ENCODE measurements around the gene CCDC106.

Gene CCDC106

DNA sequence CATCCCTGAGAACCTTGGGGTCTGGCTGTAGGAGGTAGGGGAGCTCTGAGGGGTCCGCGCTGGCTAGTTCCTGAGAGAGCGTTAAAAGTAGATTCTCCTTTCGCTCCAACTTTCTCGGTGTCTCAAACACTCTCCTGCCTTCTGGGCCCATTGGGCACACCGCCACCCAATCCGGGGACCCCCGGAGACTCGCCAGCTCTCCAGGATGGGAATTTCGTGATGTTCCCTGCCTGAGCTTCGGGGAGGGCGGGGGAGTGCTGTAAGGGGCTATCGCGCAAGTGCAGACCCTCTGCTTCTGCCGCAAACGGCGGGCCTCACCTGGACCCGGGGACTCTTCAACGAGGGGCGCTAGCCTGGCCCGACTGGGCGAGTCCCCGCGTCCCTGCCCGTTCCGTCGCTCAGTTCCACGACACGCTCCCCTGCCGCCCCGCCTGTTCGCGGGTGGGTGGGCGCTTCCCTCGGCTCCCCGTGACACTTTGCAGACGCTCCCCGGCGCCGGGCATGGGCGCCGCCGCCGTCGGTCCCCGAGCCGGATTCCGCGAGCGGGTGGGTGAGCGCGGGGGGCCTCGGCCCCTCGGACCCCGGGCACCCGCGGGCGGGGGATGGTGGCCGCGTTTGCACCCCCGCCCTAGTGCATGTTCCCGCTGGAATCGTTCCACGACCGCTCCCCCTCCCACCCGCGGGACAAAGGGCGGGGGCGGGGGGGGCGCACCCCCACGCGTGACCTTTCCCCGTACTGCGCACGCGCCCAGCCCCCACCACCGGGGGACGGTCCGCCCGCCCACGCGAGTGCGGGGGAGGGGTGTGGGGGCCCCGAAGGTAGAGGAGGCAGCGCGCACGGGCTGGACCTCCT, at the start of gene CCDC106:
TSS of gene CCDC106 (plus strand) at position 481 of the 853 bp plus-strand sequence. CDS start 835 bp downstream, outside the sequence.
- peak within 1 kb of the TSS; percentile 75 for H3K9ac ChIP-seq (ENCODE audit: low read depth, low read length)
- peaks cover 15% of the 10 kb centered on the region for H3K36me3 ChIP-seq (ENCODE audit: insufficient read depth, low read depth, low read length)
- no peak within 1 kb of the TSS for H3K27ac ChIP-seq (ENCODE audit: low read length)
- peak within 1 kb of the TSS; percentile 81 for H3K4me3 ChIP-seq (ENCODE audit: low read length)
- no peaks in the 10 kb centered on the region for H3K27me3 ChIP-seq (ENCODE audit: insufficient read depth, low read length)
- H3K9me3 ChIP-seq (ENCODE audit: insufficient read depth, low read depth, low read length), result no peaks in the 10 kb centered on the region
- no peaks in the 10 kb centered on the region; the same call in 1 of the 2 replicates for H3K4me1 ChIP-seq (ENCODE audit: insufficient read depth, low read length)

DNA sequence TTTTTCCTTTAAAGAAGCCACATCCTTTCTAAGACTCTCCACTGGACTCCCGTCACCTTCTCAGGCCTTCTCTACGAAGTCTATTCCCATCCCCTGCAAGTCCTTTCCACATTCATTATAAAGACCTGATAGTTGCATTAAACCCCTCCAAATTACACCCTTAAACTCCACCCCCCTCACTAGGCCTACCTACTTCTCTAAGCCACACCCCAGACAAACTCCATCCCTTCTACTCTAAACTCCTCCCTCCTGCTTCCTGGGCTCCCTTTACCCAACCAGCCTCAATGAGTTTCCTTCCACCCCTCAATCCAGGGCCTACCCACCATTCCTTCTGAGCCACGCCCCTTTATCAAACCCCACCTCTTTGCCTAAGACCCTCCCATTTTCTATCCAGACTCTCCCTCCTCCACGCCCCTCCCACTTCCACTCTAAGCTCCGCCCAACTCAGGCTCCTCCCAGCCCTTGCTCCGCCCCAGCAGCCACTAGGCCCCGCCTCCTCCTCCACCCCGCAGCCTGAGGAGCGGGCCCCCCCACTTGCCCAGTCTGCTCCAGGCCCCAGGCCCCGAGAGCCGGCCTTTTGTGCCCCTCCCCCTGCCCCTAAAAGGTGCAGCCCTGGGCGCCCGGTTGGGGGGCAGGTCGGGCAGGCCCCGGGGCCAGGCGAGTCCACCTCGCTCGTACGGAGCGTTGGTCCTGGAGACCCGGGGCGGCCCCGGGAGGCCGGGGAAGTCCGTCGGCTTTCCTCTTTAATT, 49.1 kb upstream of the CCDC106 start:
- H3K4me1 ChIP-seq (ENCODE audit: insufficient read depth, low read length), result peaks cover 12% of the 10 kb centered on the region; the same call in 1 of the 2 replicates
- H3K4me3 ChIP-seq (ENCODE audit: low read length), result peak overlapping the region; percentile 76
- H3K9me3 ChIP-seq (ENCODE audit: insufficient read depth, low read depth, low read length), result no peaks in the 10 kb centered on the region
- peaks cover 25% of the 10 kb centered on the region for H3K36me3 ChIP-seq (ENCODE audit: insufficient read depth, low read depth, low read length)
- H3K9ac ChIP-seq (ENCODE audit: low read depth, low read length), result peak overlapping the region; percentile 88
- H3K27ac ChIP-seq (ENCODE audit: low read length), result peak overlapping the region; percentile 60
- no peaks in the 10 kb centered on the region for H3K27me3 ChIP-seq (ENCODE audit: insufficient read depth, low read length)

DNA sequence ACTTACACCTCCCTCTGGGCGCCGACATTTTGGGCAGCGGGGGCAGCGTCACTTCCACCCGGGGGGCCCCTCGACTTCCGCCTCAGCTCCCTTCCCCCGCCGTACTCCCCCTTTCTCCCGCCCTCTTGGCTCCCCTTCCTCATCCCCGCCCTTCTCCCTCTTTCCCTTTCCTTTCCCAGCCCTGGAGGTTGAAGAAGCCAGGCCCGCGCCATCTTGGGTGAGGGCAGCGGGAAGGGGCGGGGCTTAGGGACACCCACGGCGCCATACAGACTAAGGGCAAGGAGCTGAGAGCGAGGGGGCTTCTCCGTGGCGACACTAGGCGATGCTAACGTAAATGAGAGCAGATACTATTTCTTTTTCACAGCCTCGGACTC, 48.6 kb upstream of the CCDC106 start, which contains the start of gene FIZ1:
TSS of gene FIZ1 (minus strand) at position 50 of the 374 bp plus-strand sequence. CDS start 1,652 bp downstream, outside the sequence.
- Histone ChIP-seq H3K9ac (ENCODE audit: low read depth, low read length) (peak within 1 kb of the TSS; percentile 88), H3K9me3 (ENCODE audit: insufficient read depth, low read depth, low read length) (no peaks in the 10 kb centered on the region), H3K36me3 (ENCODE audit: insufficient read depth, low read depth, low read length) (peaks cover 25% of the 10 kb centered on the region), H3K27ac (ENCODE audit: low read length) (peak within 1 kb of the TSS; percentile 60), H3K4me3 (ENCODE audit: low read length) (peak within 1 kb of the TSS; percentile 76), H3K4me1 (ENCODE audit: insufficient read depth, low read length) (peaks cover 12% of the 10 kb centered on the region; the same call in 1 of the 2 replicates), H3K27me3 (ENCODE audit: insufficient read depth, low read length) (no peaks in the 10 kb centered on the region)

DNA sequence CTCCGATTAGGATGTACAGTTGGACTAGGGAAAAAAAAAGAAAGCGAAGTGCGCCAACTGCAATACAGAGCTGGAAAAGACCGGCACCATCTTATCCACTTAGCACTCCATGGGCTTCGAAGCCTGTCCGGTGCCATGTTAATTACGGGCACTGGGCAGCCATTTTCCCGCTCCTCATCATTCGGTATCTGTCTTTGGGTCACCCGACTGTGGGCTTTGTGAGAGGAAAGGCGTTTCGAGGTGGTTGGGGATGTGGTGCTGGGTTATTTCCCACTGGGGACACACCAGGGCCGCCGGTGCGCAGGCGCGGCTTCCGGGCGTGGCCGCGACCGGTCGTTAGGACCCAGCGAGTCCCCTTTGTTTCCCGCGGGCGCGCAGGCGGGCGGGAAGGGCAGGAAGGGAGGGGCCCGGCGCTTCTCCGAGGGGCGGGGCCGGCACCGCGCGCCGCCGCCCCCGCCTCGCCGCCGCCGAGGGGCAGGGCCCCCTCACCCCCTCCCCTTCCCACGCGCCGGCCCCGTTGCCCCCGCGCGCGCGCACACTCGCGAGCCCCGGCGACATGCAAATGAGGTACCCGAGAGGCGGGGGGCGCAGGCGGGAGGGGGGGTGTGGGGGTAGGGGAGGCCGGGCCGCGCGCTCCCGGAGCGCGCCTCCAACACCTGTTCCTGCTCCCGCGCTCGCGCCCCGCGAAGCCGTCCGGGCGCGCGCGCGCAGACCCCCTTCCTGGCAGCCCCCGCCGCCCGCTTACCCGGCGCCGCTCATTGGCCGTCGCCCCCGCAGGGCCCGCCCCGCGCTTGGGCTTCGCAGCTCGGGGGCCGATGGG, 48.0 kb upstream of the CCDC106 start, which contains the start of gene ZNF524:
TSS of gene ZNF524 (plus strand) at position 447 of the 820 bp plus-strand sequence. CDS start 1,825 bp downstream, outside the sequence.
- peak within 1 kb of the TSS; percentile 76 for H3K4me3 ChIP-seq (ENCODE audit: low read length)

DNA sequence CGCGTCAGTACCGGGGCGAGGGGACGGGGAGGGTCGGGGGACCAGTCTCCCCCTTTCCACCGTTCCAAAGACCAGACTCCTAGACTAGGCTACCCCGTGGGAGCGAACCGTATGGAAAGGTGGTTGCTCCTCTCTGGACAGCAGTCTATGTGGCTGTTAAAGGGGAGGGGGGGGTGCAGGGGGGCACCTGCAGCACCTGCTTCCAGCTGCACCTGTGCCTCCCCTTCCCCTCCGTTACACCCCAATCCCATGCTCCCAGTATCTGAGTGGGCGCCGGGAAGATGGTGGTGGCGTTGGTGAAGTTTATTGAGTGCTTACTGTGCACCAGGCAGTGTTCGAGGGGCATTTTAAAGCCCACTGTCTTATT, 47.4 kb upstream of the CCDC106 start:
- Histone ChIP-seq H3K4me1 (ENCODE audit: insufficient read depth, low read length) (peaks cover 12% of the 10 kb centered on the region; the same call in 1 of the 2 replicates), H3K27ac (ENCODE audit: low read length) (peak overlapping the region; percentile 50), H3K4me3 (ENCODE audit: low read length) (peak overlapping the region; percentile 71), H3K9me3 (ENCODE audit: insufficient read depth, low read depth, low read length) (no peaks in the 10 kb centered on the region), H3K27me3 (ENCODE audit: insufficient read depth, low read length) (no peaks in the 10 kb centered on the region), H3K36me3 (ENCODE audit: insufficient read depth, low read depth, low read length) (peaks cover 14% of the 10 kb centered on the region), H3K9ac (ENCODE audit: low read depth, low read length) (peak overlapping the region; percentile 78; the same call in 1 of the 2 replicates)

More for the DNA sequence above, 48.0 kb upstream of the CCDC106 start, which contains the start of gene ZNF524:
- no peaks in the 10 kb centered on the region for H3K9me3 ChIP-seq (ENCODE audit: insufficient read depth, low read depth, low read length)
- H3K27ac ChIP-seq (ENCODE audit: low read length), result peak within 1 kb of the TSS; percentile 60
- H3K4me1 ChIP-seq (ENCODE audit: insufficient read depth, low read length), result peaks cover 12% of the 10 kb centered on the region; the same call in 1 of the 2 replicates
- H3K9ac ChIP-seq (ENCODE audit: low read depth, low read length), result peak within 1 kb of the TSS; percentile 88
- H3K36me3 ChIP-seq (ENCODE audit: insufficient read depth, low read depth, low read length), result peaks cover 20% of the 10 kb centered on the region
- H3K27me3 ChIP-seq (ENCODE audit: insufficient read depth, low read length), result no peaks in the 10 kb centered on the region

DNA sequence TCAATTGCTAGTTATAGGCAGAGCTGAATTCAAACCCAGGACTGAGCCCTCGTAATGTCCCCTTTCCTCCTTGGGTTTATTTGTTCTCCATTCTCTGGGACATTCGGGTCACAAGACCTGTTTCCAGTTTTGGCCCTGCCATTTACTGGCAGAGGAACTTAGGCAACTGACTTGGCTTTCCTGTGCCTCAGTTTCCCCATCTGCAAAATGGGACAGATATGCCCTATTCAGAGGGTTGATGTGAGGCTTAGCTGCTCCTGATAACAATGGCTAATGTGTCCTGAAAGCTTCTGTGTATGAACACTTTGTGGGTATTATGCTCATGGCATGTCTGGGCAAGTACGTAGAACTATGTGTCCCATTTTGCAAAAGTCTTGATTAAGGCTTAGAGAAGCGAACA, 46.9 kb upstream of the CCDC106 start:
- peak overlapping the region; percentile 78; the same call in 1 of the 2 replicates for H3K9ac ChIP-seq (ENCODE audit: low read depth, low read length)
- H3K4me1 ChIP-seq (ENCODE audit: insufficient read depth, low read length), result peaks cover 12% of the 10 kb centered on the region; the same call in 1 of the 2 replicates
- peaks cover 10% of the 10 kb centered on the region for H3K36me3 ChIP-seq (ENCODE audit: insufficient read depth, low read depth, low read length)
- H3K27ac ChIP-seq (ENCODE audit: low read length), result no peak overlapping the region
- no peaks in the 10 kb centered on the region for H3K27me3 ChIP-seq (ENCODE audit: insufficient read depth, low read length)
- H3K9me3 ChIP-seq (ENCODE audit: insufficient read depth, low read depth, low read length), result no peaks in the 10 kb centered on the region
- peak overlapping the region; percentile 71 for H3K4me3 ChIP-seq (ENCODE audit: low read length)

DNA sequence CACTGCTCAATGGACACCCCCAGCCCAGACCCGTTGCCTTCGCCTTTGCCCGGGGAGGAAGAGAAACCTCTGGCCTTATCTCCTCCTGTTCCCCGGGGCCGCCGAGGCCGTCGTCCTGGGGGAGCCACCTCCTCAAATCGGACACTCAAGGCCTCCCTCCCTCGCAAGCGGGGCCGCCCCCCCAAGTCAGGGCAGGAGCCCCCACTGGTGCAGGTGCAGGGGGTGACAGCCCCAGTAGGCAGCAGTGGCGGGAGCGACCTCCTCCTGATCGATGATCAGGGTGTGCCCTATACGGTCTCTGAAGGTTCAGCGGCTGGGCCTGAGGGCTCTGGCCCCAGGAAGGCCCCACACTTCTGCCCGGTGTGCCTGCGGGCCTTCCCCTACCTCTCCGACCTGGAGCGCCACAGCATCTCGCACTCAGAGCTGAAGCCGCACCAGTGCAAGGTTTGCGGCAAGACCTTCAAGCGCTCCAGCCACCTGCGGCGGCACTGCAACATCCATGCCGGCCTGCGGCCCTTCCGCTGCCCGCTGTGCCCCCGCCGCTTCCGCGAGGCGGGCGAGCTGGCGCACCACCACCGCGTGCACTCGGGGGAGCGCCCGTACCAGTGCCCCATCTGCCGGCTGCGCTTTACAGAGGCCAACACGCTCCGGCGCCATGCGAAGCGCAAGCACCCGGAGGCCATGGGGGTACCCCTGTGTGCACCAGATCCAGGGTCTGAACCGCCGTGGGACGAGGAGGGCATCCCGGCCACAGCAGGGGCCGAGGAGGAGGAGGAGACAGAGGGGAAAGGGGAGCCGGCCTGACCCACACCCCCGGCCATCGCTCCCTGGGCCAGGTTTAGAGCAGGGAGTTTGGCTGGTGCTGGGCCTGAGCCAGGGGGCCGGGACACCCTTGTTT, 45.7 kb upstream of the CCDC106 start:
- Histone ChIP-seq H3K4me1 (ENCODE audit: insufficient read depth, low read length) (peaks cover 17% of the 10 kb centered on the region; the same call in 1 of the 2 replicates), H3K27me3 (ENCODE audit: insufficient read depth, low read length) (no peaks in the 10 kb centered on the region), H3K9ac (ENCODE audit: low read depth, low read length) (no peak overlapping the region), H3K9me3 (ENCODE audit: insufficient read depth, low read depth, low read length) (no peaks in the 10 kb centered on the region), H3K4me3 (ENCODE audit: low read length) (no peak overlapping the region), H3K27ac (ENCODE audit: low read length) (no peak overlapping the region), H3K36me3 (ENCODE audit: insufficient read depth, low read depth, low read length) (peaks cover 4% of the 10 kb centered on the region; the same call in 1 of the 2 replicates)

DNA sequence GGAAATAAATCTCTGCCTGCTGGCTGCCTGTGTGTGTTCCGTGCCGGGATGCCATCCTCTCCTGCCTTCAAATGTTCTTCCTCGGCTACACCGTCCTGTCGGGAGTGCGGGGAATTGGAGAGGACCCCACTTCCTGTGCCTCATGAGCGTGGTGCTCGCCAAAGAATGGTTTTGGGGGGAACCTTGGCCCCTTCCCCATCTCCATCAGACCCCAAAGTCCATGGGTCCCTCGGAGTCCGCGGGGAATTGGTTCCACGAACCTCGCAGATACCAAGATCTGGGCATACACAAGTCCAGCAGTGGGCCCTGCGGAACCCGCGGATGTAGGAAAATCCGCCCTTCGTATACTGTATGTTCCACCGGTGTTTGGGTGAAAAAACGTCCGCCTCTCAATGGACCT, 44.9 kb upstream of the CCDC106 start:
- Histone ChIP-seq H3K4me3 (ENCODE audit: low read length) (no peak overlapping the region), H3K4me1 (ENCODE audit: insufficient read depth, low read length) (peaks cover 16% of the 10 kb centered on the region; the same call in 1 of the 2 replicates), H3K27ac (ENCODE audit: low read length) (no peak overlapping the region), H3K36me3 (ENCODE audit: insufficient read depth, low read depth, low read length) (peaks cover 9% of the 10 kb centered on the region; the same call in 1 of the 2 replicates), H3K9ac (ENCODE audit: low read depth, low read length) (peak overlapping the region; percentile 25; the same call in 1 of the 2 replicates), H3K27me3 (ENCODE audit: insufficient read depth, low read length) (no peaks in the 10 kb centered on the region), H3K9me3 (ENCODE audit: insufficient read depth, low read depth, low read length) (no peaks in the 10 kb centered on the region)

DNA sequence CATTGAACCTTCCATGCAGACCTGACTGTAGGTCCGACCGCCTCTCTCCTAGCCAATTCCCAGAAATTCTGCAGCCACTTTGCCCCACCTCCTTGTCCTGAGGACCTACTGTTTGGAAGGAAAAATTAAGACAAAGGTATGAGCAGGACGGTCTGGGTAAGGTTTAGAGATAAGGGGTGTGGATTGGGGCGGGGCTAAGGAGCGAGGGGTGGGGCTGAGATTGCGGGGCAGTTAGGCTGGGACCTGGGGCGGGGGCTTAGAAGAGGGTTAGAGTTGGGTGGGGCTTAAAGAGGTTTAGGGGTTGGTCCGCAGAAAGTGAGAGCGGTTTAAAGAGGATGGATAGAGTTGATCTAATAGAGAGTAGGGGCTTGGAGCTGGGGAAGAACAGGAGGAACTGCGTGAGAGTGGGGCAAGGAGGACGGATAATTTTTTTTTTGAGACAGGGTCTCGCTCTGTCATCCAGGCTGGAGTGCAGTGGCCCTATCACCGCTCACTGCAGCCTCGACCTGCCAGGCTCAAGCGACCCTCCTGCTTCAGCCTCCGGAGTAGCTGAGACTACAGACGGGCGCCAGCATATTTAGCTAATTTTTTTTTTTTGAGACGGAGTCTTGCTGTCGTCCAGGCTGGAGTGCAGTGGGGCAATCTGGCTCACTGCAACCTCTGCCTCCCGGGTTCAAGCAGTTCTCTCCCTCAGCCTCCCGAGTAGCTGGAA, 44.3 kb upstream of the CCDC106 start:
- H3K36me3 ChIP-seq (ENCODE audit: insufficient read depth, low read depth, low read length), result peaks cover 9% of the 10 kb centered on the region; the same call in 1 of the 2 replicates
- no peaks in the 10 kb centered on the region for H3K27me3 ChIP-seq (ENCODE audit: insufficient read depth, low read length)
- H3K27ac ChIP-seq (ENCODE audit: low read length), result no peak overlapping the region
- H3K4me1 ChIP-seq (ENCODE audit: insufficient read depth, low read length), result peaks cover 10% of the 10 kb centered on the region; the same call in 1 of the 2 replicates
- H3K4me3 ChIP-seq (ENCODE audit: low read length), result no peak overlapping the region; the same call in 1 of the 2 replicates
- no peaks in the 10 kb centered on the region for H3K9me3 ChIP-seq (ENCODE audit: insufficient read depth, low read depth, low read length)
- peak overlapping the region; percentile 25; the same call in 1 of the 2 replicates for H3K9ac ChIP-seq (ENCODE audit: low read depth, low read length)
